AG04449 (cell line): ENCODE measurements around the gene DOCK3.
"Not testable (repeated sequence)": the region's sequence is repeated elsewhere in the genome, so short reads cannot be mapped to it uniquely, and the experiment has no call there.

ENCODE experiments used
- CTCF ChIA-PET: fragments of 350-600 bp; formaldehyde crosslinking; extraction: SDS; loops from one replicate; lab custom pipeline; 2021; ENCODE audit warnings: antibody characterized with exemption; lab: Yijun Ruan, JAX
- POLR2A ChIA-PET: fragments of 400-600, 350-600 bp; formaldehyde crosslinking; extraction: SDS; loops from one replicate; lab custom pipeline; 2020; ENCODE audit warnings: antibody characterized with exemption, inconsistent platforms; lab: Yijun Ruan, JAX
- DNase-seq: peaks from one replicate; pipeline ENCODE4 v3.0.0-alpha.2; 2010; ENCODE audit warnings: low read depth, low spot score
- H3K4me3 ChIP-seq: 2 replicates; pipeline ENCODE4 v1.5.1; 2011; ENCODE audit warnings: low read depth, mild to moderate bottlenecking, control low read depth, low read length
- TF ChIP-seq, protein P1 (sequence below): IDR thresholded peaks from one replicate; pipeline ENCODE4 v1.5.1; 2011; ENCODE audit warnings: mild to moderate bottlenecking, moderate library complexity, low read length, control low read depth, inconsistent platforms; ENCODE audit not compliant: insufficient read depth; ENCODE audit errors: missing control alignments

The DOCK3 gene

DNA sequence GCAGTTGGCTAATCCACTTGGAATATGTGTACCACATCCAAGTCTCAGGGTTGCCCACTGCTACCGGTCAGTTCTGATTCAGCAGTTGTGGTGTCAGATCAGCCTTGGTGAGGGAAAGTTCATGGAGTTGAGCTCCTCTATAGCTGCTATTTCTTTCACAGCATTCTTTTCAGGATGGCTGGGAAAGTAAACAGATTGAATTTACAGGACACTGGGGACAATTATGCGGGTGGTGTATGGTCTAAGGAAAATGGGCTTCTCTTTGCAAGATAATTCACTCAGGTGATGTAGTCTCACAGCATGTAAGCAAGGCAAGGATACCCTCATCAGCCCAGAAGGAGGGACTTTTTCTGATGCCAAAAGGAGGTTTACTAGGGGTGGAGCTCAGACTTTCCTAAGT is 249.9 kb downstream of the DOCK3 start:
- H3K4me3 ChIP-seq, result no peak overlapping the region
- TF ChIP-seq, protein P1, sequence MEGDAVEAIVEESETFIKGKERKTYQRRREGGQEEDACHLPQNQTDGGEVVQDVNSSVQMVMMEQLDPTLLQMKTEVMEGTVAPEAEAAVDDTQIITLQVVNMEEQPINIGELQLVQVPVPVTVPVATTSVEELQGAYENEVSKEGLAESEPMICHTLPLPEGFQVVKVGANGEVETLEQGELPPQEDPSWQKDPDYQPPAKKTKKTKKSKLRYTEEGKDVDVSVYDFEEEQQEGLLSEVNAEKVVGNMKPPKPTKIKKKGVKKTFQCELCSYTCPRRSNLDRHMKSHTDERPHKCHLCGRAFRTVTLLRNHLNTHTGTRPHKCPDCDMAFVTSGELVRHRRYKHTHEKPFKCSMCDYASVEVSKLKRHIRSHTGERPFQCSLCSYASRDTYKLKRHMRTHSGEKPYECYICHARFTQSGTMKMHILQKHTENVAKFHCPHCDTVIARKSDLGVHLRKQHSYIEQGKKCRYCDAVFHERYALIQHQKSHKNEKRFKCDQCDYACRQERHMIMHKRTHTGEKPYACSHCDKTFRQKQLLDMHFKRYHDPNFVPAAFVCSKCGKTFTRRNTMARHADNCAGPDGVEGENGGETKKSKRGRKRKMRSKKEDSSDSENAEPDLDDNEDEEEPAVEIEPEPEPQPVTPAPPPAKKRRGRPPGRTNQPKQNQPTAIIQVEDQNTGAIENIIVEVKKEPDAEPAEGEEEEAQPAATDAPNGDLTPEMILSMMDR, result no peak
- no peak for DNase-seq
- CTCF ChIA-PET, result no interaction called here
- POLR2A ChIA-PET, result no interaction called here

DNA sequence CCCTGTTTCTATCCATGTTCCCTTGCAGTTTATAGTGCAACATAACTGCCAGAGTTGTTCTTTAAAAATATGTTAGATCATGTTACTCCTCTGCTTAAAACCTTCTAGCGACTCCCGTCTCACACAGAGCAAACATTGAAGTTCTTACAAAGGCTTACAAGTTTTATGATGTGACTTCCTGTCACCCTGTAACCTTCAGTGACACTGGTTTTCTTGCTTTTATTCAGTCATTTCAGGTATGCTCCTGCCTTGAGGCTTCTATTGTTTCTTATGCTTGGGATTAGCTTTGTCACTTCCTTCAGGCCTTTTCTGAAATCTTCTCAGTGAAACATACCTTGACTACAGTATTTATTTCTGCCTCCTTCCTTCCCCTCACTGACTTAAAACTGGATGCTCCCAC is 252.1 kb downstream of the DOCK3 start:
- TF ChIP-seq, protein P1, result no peak
- ChIA-PET CTCF (no interaction called here), POLR2A (no interaction called here)
- DNase-seq, result no peak
- H3K4me3 ChIP-seq, result no peak overlapping the region

DNA sequence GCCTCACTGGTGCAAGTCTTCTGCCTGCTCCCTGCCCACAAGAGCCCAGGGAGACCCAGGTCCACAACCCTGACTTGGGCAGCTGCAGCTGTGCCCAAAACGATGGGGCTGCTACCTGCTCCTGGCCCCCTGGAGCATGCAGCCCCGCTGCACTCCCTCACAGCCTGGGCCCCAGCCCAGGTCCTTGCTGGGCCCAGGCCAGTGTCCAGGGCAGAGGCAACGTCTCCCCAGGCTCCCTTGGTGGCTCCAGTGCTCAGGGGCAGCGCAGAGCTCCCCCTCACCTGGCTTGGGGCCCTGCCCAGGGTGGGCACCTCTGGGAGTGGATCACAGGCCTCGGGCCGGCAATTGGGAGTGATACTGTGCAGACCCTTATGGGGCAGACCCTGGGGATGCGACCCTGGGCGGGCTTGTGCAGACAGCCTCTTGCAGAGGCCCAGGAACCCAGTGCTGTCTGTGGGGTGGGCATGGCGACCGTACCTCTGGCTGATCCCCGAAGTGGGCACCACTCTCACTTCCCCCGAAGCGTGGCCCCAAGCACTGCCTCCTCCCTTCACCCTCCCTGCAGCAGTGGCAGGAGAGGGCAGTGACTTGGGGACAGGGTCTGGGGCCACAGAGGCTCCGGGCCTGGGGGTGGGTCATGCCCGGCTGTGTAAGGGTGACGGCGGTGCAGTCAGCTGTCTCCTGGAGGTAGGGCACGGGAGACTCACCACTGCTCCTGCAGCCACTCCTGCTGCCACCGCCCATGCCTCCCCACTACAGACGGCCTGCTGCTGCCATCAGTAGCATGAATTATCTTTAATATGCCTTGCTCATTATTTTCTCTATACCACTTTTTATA is 255.9 kb downstream of the DOCK3 start:
- POLR2A ChIA-PET, result interaction anchor here (0.6 kb wide), 1 partner anchor 18 kb away, joined by 3 read pairs; no protein-coding TSS in a partner anchor
- CTCF ChIA-PET, result no interaction called here
- no peak for DNase-seq
- no peak overlapping the region for H3K4me3 ChIP-seq
- TF ChIP-seq, protein P1, result no peak

DNA sequence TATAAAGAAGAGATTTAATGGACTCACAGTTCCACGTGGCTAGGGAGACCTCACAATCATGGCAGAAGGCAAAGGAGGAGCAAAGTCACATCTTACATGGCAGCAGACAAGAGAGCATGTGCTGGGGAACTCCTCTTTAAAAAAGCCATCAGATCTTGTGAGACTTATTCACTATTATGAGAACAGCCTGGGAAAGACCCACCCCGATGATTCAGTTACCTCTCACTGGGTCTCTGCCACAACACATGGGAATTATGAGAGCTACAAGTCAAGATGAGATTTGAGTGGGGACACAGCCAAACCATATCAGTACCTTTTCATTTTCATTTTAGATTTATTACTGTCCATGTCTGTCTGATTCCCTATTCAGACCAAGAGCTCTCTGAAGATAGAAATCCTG is 258.2 kb downstream of the DOCK3 start:
- POLR2A ChIA-PET, H3K4me3 ChIP-seq, CTCF ChIA-PET, DNase-seq: not testable (repeated sequence)

DNA sequence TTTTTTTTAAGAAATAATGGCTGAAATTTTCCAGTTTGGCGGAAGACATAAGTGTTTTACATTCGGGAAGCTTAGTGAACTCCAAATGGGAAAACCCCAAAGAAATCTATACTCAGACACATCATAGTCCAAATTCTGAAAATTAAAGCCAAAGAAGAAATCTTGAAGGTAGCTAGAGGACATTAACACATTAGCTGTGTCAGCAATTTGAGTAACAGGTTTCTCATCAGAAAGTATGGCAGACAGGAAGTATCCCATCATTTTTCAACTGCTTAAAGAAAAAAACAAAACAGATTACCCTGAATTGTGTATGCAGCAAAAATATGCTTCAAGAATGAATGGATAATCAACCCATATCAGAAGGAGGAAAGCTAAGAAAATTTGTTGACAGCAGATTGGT is 261.7 kb downstream of the DOCK3 start:
- POLR2A ChIA-PET, result no interaction called here
- CTCF ChIA-PET, result no interaction called here

DNA sequence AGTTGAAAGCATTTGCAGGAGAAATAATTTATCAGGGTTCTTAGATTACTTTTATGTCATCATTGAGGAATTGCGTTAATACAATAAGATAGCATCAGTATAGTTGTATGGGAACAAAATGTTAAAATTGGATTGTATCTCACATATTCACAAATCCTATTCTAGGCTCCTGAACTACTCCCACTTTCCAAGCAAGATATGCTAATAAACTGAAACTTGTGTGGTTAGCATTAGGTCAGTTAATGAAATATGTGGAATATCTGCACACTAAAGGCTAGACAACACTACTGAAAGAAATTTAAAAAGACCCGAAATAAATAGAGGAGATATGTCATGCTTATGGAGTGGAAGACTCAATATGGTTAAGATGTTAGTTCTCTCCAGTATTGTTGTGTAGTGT is 272.7 kb downstream of the DOCK3 start:
- CTCF ChIA-PET, result no interaction called here
- POLR2A ChIA-PET, result no interaction called here
- TF ChIP-seq, protein P1, result no peak
- no peak overlapping the region for H3K4me3 ChIP-seq
- DNase-seq, result no peak

More for the DNA sequence above, 261.7 kb downstream of the DOCK3 start:
- no peak overlapping the region for H3K4me3 ChIP-seq
- no peak for DNase-seq
- TF ChIP-seq, protein P1, result no peak

DNA sequence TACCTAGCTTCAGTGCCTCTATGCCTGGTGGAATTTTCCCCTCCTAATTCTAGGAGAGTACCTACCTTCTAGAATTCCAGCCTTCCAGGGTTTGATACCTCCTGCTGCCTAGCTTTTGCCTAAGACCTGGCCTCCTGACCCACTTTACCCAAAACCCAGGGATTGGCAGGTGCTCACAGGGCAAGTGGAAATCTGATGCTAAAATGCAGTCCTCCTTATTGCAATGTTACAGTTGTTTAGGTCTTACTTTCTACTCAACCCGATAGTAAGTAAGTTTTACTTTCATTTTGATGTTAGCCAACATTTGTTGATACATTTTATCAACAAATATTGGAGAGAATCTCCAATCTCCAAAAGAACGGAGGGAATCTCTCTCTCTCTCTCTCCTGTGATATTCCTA is 275.9 kb downstream of the DOCK3 start:
- TF ChIP-seq, protein P1, result no peak
- H3K4me3 ChIP-seq, result no peak overlapping the region; the same call in 1 of the 2 replicates
- no peak for DNase-seq
- ChIA-PET CTCF (no interaction called here), POLR2A (no interaction called here)
